Measurements from ENCODE around the gene ABCC12.

Gene ABCC12

DNA sequence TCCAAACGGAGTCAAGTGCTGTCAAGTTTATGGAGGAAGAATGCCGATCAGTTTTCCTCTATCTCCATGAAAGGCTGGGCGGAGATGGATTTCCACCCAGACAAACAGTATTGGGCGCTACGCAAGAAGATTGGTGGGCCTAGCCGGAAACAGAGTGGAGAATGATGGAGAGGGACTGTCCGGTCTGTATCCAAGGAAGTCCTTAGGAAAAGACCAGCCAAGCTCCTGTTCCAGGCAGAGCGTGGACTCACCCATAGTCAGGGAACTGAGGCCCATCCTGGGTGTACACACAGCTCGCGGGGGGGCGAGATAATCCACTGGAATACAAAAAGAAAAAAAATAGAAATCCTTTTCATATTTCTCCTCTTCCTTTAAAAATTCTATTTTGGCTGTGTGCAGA lies 1.5 kb upstream of the ABCC12 start:
- H3K36me3 ChIP-seq (ENCODE audit: insufficient read depth, low read length): no peaks in the 10 kb centered on the region
- no peak overlapping the region for H3K9ac ChIP-seq (ENCODE audit: low read depth, low read length)
- no peaks in the 10 kb centered on the region for H3K9me3 ChIP-seq (ENCODE audit: control insufficient read depth, insufficient read depth, low read length)
- 0 out of 2 replicates have a peak, but pooled peaks cover 3% of the 10 kb centered on the region for H3K4me1 ChIP-seq (ENCODE audit: insufficient read depth, low read length)

DNA sequence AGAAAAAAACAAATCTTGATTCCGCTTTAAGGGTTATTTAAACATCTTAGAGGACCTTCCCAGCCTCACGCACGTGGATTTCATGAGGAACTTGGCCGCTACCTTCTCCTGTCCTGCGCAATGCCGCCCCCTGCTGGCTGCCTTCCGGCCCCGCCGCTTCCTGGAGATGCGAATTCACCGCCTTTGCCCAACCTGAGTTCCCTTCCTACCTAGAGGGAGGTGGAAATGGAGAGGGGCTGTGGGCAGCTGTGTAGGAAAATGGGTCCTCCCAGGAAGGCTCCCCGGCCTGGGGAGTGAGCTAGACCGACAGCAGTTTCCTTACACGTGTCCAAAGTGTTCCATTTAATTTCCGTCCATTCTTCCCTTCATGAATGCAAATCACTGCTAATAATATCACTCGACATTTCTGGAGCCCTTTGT lies 1.0 kb upstream of the ABCC12 start:
- no peak overlapping the region for H3K9ac ChIP-seq (ENCODE audit: low read depth, low read length)
- no peaks in the 10 kb centered on the region for H3K9me3 ChIP-seq (ENCODE audit: control insufficient read depth, insufficient read depth, low read length)
- H3K36me3 ChIP-seq (ENCODE audit: insufficient read depth, low read length): no peaks in the 10 kb centered on the region
- H3K4me1 ChIP-seq (ENCODE audit: insufficient read depth, low read length): no peaks in the 10 kb centered on the region

GRCh38 chr16:48153774-48154173 lies 2.0 kb downstream of the ABCC12 start:
- Histone ChIP-seq H3K9me3 (ENCODE audit: control insufficient read depth, insufficient read depth, low read length) (no peaks in the 10 kb centered on the region), H3K4me1 (ENCODE audit: insufficient read depth, low read length) (no peaks in the 10 kb centered on the region), H3K36me3 (ENCODE audit: insufficient read depth, low read length) (no peaks in the 10 kb centered on the region), H3K9ac (ENCODE audit: low read depth, low read length) (no peak overlapping the region)

- H3K9ac ChIP-seq (ENCODE audit: low read depth, low read length): no peak overlapping the region
- no peaks in the 10 kb centered on the region for H3K9me3 ChIP-seq (ENCODE audit: control insufficient read depth, insufficient read depth, low read length)
- no peaks in the 10 kb centered on the region for H3K4me1 ChIP-seq (ENCODE audit: insufficient read depth, low read length)
- H3K36me3 ChIP-seq (ENCODE audit: insufficient read depth, low read length): no peaks in the 10 kb centered on the region
Measured at GRCh38 chr16:48152226-48152625, 3.6 kb downstream of the ABCC12 start.

DNA sequence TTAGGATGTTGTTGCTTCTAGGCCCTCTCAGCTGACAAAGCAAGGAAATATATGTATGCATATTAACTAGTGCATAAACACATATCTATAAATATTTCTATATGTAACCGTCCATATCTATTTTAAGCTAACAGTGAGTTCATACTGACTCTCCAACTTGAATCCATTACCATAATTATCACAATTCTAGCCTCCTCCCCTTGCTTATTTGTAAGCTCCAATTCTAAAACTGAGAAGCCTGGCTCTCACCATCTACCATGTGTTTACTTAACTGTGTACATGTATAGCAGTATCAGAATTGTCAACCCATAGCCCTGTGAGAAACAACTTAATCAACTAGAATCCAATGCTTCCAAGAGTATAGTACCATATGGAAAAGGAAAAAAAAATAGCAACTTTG lies 5.1 kb downstream of the ABCC12 start:
- H3K36me3 ChIP-seq (ENCODE audit: insufficient read depth, low read length): no peaks in the 10 kb centered on the region
- no peaks in the 10 kb centered on the region for H3K9me3 ChIP-seq (ENCODE audit: control insufficient read depth, insufficient read depth, low read length)
- H3K4me1 ChIP-seq (ENCODE audit: insufficient read depth, low read length): no peaks in the 10 kb centered on the region
- H3K9ac ChIP-seq (ENCODE audit: low read depth, low read length): no peak overlapping the region

GRCh38 chr16:48146710-48147109 lies 9.1 kb downstream of the ABCC12 start:
- no peak overlapping the region for H3K9ac ChIP-seq (ENCODE audit: low read depth, low read length)

GRCh38 chr16:48146131-48146530 lies 9.7 kb downstream of the ABCC12 start:
- Histone ChIP-seq H3K36me3 (ENCODE audit: insufficient read depth, low read length) (no peaks in the 10 kb centered on the region), H3K4me1 (ENCODE audit: insufficient read depth, low read length) (no peaks in the 10 kb centered on the region), H3K9me3 (ENCODE audit: control insufficient read depth, insufficient read depth, low read length) (no peaks in the 10 kb centered on the region), H3K9ac (ENCODE audit: low read depth, low read length) (no peak overlapping the region)

More at GRCh38 chr16:48146710-48147109, 9.1 kb downstream of the ABCC12 start:
- H3K4me1 ChIP-seq (ENCODE audit: insufficient read depth, low read length): no peaks in the 10 kb centered on the region
- H3K9me3 ChIP-seq (ENCODE audit: control insufficient read depth, insufficient read depth, low read length): no peaks in the 10 kb centered on the region
- H3K36me3 ChIP-seq (ENCODE audit: insufficient read depth, low read length): no peaks in the 10 kb centered on the region

DNA sequence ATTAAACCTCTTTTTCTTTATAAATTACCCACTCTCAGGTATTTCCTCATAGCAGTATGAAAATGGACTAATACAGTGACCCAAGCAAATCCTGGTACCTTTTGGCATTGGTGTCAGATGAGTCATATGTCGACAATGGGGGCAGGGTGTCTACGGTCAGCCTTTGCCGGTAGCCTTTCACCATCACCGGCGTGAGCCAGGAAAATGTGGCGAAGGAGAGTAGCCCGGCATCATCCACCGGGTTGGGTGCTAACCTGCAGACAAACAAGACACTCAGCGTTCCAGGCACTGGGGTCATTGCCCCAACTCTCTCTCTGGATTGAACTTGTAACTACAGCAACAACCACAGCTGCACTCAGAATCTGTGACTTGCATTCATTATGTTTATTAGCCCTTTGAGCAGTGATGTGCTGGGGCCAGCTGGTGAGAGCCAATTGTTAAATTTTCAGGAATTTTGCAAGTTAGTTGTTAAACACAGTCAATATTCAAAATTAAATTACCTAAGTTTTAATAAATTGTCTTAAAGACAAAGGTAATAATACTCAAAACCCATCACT lies 11.9 kb downstream of the ABCC12 start:
- Histone ChIP-seq H3K9ac (ENCODE audit: low read depth, low read length) (no peak overlapping the region), H3K36me3 (ENCODE audit: insufficient read depth, low read length) (no peaks in the 10 kb centered on the region), H3K4me1 (ENCODE audit: insufficient read depth, low read length) (no peaks in the 10 kb centered on the region), H3K9me3 (ENCODE audit: control insufficient read depth, insufficient read depth, low read length) (no peaks in the 10 kb centered on the region)

DNA sequence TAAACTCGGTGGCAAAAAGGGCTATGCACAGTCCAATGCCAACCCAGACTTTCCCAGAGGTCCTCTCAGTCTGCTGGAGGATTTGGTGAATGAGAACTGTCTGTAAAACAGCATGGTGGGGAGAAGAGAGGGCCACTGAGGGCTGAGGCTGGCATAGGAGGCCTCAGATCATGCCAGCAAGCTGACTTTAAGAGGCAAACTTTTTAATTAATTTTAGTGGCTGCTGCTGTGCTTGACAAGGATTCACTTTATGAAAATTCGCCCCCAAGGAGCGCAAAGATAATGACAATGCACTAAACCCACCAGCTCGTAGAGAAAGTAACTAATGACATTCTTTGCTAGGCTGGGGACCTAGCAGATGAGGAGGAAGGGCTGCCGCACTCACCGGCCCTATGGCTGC lies 15.0 kb downstream of the ABCC12 start:
- no peaks in the 10 kb centered on the region for H3K9me3 ChIP-seq (ENCODE audit: control insufficient read depth, insufficient read depth, low read length)
- no peaks in the 10 kb centered on the region for H3K36me3 ChIP-seq (ENCODE audit: insufficient read depth, low read length)
- H3K9ac ChIP-seq (ENCODE audit: low read depth, low read length): no peak overlapping the region
- H3K4me1 ChIP-seq (ENCODE audit: insufficient read depth, low read length): peaks cover 4% of the 10 kb centered on the region

DNA sequence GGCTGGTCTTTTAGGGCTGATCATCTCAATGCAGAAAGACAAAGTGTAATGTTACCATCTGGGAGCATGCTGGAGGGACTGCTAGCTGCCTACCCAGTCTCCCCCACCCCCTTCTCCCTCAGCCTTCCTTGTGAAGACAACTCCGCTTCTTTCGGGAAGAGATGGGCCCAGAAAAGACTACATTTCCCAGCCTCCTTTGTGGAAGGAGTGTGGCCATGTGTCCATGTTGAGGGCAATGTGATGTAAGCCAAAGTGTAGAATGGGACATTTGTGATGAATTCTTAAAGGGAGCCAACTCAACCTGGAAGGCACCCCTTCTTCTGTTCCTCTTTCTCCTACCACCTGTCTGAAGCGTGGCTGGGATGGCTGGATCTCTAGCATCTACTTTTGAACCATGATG lies 16.3 kb downstream of the ABCC12 start:
- Histone ChIP-seq H3K9ac (ENCODE audit: low read depth, low read length) (no peak overlapping the region), H3K4me1 (ENCODE audit: insufficient read depth, low read length) (peaks cover 4% of the 10 kb centered on the region), H3K9me3 (ENCODE audit: control insufficient read depth, insufficient read depth, low read length) (no peaks in the 10 kb centered on the region), H3K36me3 (ENCODE audit: insufficient read depth, low read length) (no peaks in the 10 kb centered on the region)

DNA sequence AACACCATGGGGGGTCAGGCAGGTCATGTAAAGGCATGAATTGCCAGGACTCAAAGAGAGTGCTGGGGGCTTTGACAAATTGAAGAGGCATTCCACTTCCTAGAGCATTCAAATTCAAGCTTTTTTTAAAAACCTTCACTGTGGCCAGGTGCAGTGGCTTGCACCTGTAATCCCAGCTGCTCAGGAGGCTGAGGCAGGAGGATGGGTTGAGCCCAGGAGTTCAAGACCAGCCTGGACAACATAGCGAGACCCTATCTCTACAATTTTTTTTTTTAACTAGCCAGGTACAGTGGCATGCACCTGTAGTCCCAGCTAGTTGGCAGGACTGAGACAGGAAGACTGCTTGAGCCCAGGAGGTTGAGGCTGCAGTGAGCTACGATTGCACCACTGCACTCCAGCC lies 17.2 kb downstream of the ABCC12 start:
- Histone ChIP-seq H3K36me3 (ENCODE audit: insufficient read depth, low read length) (no peaks in the 10 kb centered on the region), H3K9me3 (ENCODE audit: control insufficient read depth, insufficient read depth, low read length) (no peaks in the 10 kb centered on the region), H3K9ac (ENCODE audit: low read depth, low read length) (no peak overlapping the region), H3K4me1 (ENCODE audit: insufficient read depth, low read length) (peaks cover 4% of the 10 kb centered on the region)

DNA sequence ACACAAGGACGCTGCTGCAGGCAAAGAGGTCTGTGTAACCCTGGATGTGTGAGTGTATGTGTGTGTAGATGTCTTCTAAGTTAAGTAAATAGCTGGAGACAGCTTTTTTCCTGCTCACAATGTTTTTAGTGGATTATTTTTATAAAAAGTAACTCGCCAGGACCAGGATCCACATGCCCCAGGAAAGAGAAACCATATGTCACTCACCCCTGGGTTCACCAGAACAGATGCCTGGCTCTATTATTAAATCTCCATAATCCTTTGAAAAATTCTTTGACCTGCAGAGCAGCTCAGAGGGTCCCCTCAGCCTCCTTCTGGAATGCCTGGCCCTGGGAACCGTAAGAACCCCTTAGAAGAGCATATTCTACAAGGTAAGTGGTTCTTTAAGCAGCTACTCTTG lies 18.0 kb downstream of the ABCC12 start:
- Histone ChIP-seq H3K9me3 (ENCODE audit: control insufficient read depth, insufficient read depth, low read length) (no peaks in the 10 kb centered on the region), H3K36me3 (ENCODE audit: insufficient read depth, low read length) (no peaks in the 10 kb centered on the region), H3K9ac (ENCODE audit: low read depth, low read length) (no peak overlapping the region), H3K4me1 (ENCODE audit: insufficient read depth, low read length) (peaks cover 4% of the 10 kb centered on the region)

GRCh38 chr16:48136547-48137360 lies 19.0 kb downstream of the ABCC12 start:
- Histone ChIP-seq H3K36me3 (ENCODE audit: insufficient read depth, low read length) (no peaks in the 10 kb centered on the region), H3K4me1 (ENCODE audit: insufficient read depth, low read length) (peaks cover 4% of the 10 kb centered on the region), H3K9ac (ENCODE audit: low read depth, low read length) (no peak overlapping the region), H3K9me3 (ENCODE audit: control insufficient read depth, insufficient read depth, low read length) (no peaks in the 10 kb centered on the region)

DNA sequence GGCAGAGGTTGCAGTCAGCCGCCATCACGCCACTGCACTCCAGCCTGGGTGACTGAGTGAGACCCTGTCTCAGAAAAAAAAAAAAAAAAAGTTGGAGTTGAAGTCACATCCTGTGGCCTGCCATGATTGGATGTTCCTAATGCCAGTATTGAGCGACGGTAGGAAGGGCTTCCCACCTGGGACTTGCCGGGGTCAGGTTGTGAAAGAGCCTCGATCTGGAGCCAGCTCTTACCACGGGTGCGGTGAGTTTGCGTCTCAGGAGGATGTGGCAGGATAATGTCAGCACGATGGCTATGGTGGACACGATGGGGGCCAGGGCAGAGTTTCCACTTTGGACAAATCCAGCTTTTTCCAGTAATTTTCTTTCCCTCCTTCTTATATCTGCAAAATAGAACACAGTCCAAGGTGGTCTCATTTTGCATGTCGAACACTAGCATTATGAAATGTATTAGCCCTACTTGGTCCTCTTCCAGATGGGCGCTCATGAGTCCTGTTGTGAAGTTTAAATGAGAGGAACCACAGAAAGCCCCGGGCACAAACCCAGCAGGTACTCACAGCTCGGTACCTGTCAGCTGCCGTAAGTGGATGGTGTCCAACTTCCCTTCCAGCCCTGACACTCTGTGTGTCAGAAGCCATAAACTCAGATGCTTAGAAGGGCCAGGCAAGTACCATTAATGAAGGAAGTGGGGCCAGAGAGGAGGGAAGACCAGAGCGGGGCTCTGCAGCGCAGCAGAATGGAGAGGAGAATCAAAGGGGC lies 22.2 kb downstream of the ABCC12 start:
- H3K9ac ChIP-seq (ENCODE audit: low read depth, low read length): no peak overlapping the region
- no peaks in the 10 kb centered on the region for H3K36me3 ChIP-seq (ENCODE audit: insufficient read depth, low read length)
- peaks cover 4% of the 10 kb centered on the region for H3K4me1 ChIP-seq (ENCODE audit: insufficient read depth, low read length)
- H3K9me3 ChIP-seq (ENCODE audit: control insufficient read depth, insufficient read depth, low read length): no peaks in the 10 kb centered on the region

DNA sequence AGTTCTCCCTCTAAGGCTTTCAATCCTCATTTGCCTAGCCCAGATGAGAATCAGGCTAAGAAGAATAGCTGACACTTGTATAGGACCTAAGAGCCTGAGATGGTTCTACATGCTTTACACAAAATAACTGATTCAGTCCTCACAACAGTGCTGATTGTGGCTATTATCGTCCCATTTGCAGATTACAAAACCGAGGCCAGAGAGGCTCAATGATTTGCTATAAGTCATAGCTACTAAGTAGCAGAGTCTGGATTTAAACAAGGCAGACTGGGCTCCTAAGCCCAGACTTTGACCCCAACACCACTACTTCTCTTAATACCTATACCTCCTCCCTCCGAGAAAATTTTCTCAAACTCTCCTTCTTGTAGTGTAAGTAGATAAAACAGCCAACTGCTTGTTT lies 23.1 kb downstream of the ABCC12 start:
- no peaks in the 10 kb centered on the region for H3K9me3 ChIP-seq (ENCODE audit: control insufficient read depth, insufficient read depth, low read length)
- H3K4me1 ChIP-seq (ENCODE audit: insufficient read depth, low read length): no peaks in the 10 kb centered on the region

More for the DNA sequence above, 23.1 kb downstream of the ABCC12 start:
- Histone ChIP-seq H3K9ac (ENCODE audit: low read depth, low read length) (no peak overlapping the region), H3K36me3 (ENCODE audit: insufficient read depth, low read length) (no peaks in the 10 kb centered on the region)
